PFSK-1 (cell line): ENCODE measurements around the gene PCSK4.

Experiments used
- FOXP2 ChIP-seq: optimal IDR thresholded peaks from 2 replicates; pipeline ENCODE3; 2011; ENCODE audit warnings: borderline replicate concordance, control low read depth, inconsistent platforms; ENCODE audit not compliant: insufficient read depth; ENCODE audit errors: extremely low read length, extremely low read depth
- POLR2AphosphoS5 ChIP-seq: IDR thresholded peaks from 2 replicates; pipeline ENCODE4 v1.6.1; 2012; ENCODE audit warnings: low read depth, mild to moderate bottlenecking, control low read depth, low read length, moderate library complexity
- REST ChIP-seq, 2 experiments: IDR thresholded peaks; 2 replicates each; pipeline versions ENCODE4 v1.6.1 to v1.8.0; 2011 to 2012; ENCODE audit warnings: low read depth in 2 of 2, low read length in 2 of 2, control low read depth in 1 of 2, inconsistent platforms in 1 of 2, mild to moderate bottlenecking in 1 of 2, moderate library complexity in 1 of 2; ENCODE audit not compliant: insufficient read depth in 1 of 2
- SIN3A ChIP-seq: IDR thresholded peaks from 2 replicates; pipeline ENCODE4 v1.6.1; 2012; ENCODE audit warnings: mild to moderate bottlenecking, low read length, moderate library complexity, borderline replicate concordance; ENCODE audit not compliant: insufficient read depth
- TAF1 ChIP-seq: IDR thresholded peaks from 2 replicates; pipeline ENCODE4 v1.6.1; 2012; ENCODE audit warnings: low read length, control low read depth, borderline replicate concordance; ENCODE audit not compliant: insufficient read depth

PCSK4 gene

GRCh38 chr19:1437609-1438008 is 52.5 kb downstream of the PCSK4 start:
- no peak for TF ChIP-seq TAF1
- no peak for TF ChIP-seq SIN3A
- no peak for TF ChIP-seq FOXP2
- no peak for TF ChIP-seq REST (IDR thresholded peaks at IDR 0.05; ENCODE audit: insufficient read depth in 1 of 2, low read depth in 2 of 2, low read length in 2 of 2)
- no peak for TF ChIP-seq POLR2AphosphoS5

GRCh38 chr19:1435378-1435989 is 54.7 kb downstream of the PCSK4 start:
- no peak for TF ChIP-seq SIN3A
- TF ChIP-seq REST (IDR thresholded peaks at IDR 0.05; ENCODE audit: insufficient read depth in 1 of 2, low read depth in 2 of 2, low read length in 2 of 2) = no peak
- TF ChIP-seq POLR2AphosphoS5 = no peak
- TF ChIP-seq TAF1 = no peak
- TF ChIP-seq FOXP2 = no peak

- no peak for TF ChIP-seq POLR2AphosphoS5
- no peak for TF ChIP-seq SIN3A
- no peak for TF ChIP-seq TAF1
- TF ChIP-seq REST (IDR thresholded peaks at IDR 0.05; ENCODE audit: insufficient read depth in 1 of 2, low read depth in 2 of 2, low read length in 2 of 2) = no peak
- TF ChIP-seq FOXP2 = no peak
Measured at GRCh38 chr19:1434577-1435060, 55.5 kb downstream of the PCSK4 start.

- TF ChIP-seq TAF1 = no peak
- no peak for TF ChIP-seq FOXP2
- no peak for TF ChIP-seq POLR2AphosphoS5
- no peak for TF ChIP-seq SIN3A
- TF ChIP-seq REST (IDR thresholded peaks at IDR 0.05; ENCODE audit: insufficient read depth in 1 of 2, low read depth in 2 of 2, low read length in 2 of 2) = no peak
Measured at GRCh38 chr19:1434040-1434366, 56.1 kb downstream of the PCSK4 start.
